HepG2 (cell line): ENCODE measurements around the gene AZU1. TPM values are rescaled to one million over a fixed set of nuclear protein-coding genes. Genes with fewer than 3 reads are reported as not detected.

Source experiments
- ATAC-seq: fragments of 200-7000 bp; cut with Tn5 transposase; 3 replicates; pipeline ENCODE4 v1.9.1; 2020; ENCODE audit warnings: mild to moderate bottlenecking, moderate library complexity
- BruUV-seq: library from RNA; stranded (reverse); fragments of 400-500 nt; replicated peaks from 2 replicates; lab custom pipeline; 2021; lab: Mats Ljungman, UMichigan
- CTCF ChIA-PET: fragments of 300-600 bp; formaldehyde crosslinking; extraction: SDS; loops from one replicate; lab custom pipeline; 2021; ENCODE audit warnings: low total read pairs, inconsistent platforms, low intra/inter-chr PET ratio; lab: Yijun Ruan, JAX
- POLR2A ChIA-PET: fragments of 350-600 bp; sonication (Branson Sonifier 250); formaldehyde crosslinking; loops from one replicate; lab custom pipeline; 2020; ENCODE audit warnings: antibody characterized with exemption, inconsistent platforms; lab: Yijun Ruan, JAX
- DNase-seq: peaks from one replicate; pipeline ENCODE4 v3.0.0-alpha.2; 2015; ENCODE audit warnings: low spot score
- FAIRE-seq: peaks from 3 replicates; lab custom pipeline; 2011; peaks lifted over from hg19 to GRCh38; lab: Jason Lieb, UNC
- H2AFZ ChIP-seq: one replicate; pipeline ENCODE4 v1.6.1; 2011; ENCODE audit warnings: low read length, inconsistent platforms
- H3K27ac ChIP-seq: fragments of 300-600 bp; 3 replicates; pipeline ENCODE4 v1.8.0; 2011; ENCODE audit warnings: mixed run types, mild to moderate bottlenecking, mixed read lengths, low read length, inconsistent platforms; ENCODE audit not compliant: insufficient read depth; ENCODE audit errors: extremely low read length
- H3K27me3 ChIP-seq, 2 experiments: fragments of 200-600 bp in 1 of 2; 2 replicates in 1 of 2; 3 replicates in 1 of 2; pipeline versions ENCODE4 v1.6.0 to v1.8.0; 2011; ENCODE audit warnings: low read length in 2 of 2, mild to moderate bottlenecking in 2 of 2, moderate library complexity in 2 of 2, inconsistent platforms in 1 of 2; ENCODE audit not compliant: insufficient read depth in 2 of 2, control insufficient read depth in 1 of 2
- H3K36me3 ChIP-seq, 2 experiments: fragments of 200-600 bp in 1 of 2; replicated peaks in 1 of 2; 2 replicates in 1 of 2; 3 replicates in 1 of 2; pipeline versions ENCODE4 v1.5.1 to v1.8.0; 2011; ENCODE audit warnings: low read length in 2 of 2, inconsistent platforms in 1 of 2; ENCODE audit not compliant: insufficient read depth in 2 of 2, control insufficient read depth in 1 of 2
- H3K4me1 ChIP-seq: 2 replicates; pipeline ENCODE4 v1.5.1; 2012; ENCODE audit warnings: low read length, inconsistent platforms; ENCODE audit not compliant: insufficient read depth
- H3K4me2 ChIP-seq: 2 replicates; pipeline ENCODE4 v1.6.0; 2011; ENCODE audit warnings: low read depth, low read length, inconsistent platforms
- H3K4me3 ChIP-seq, 3 experiments: fragments of 200-600 bp in 1 of 3; sonication (generic), shearing (Covaris generic) in 1 of 3; replicated peaks in 1 of 3; 2 replicates each; pipeline ENCODE4 v1.5.1; 2011 to 2016; ENCODE audit warnings: low read length in 3 of 3, inconsistent platforms in 2 of 3, low read depth in 2 of 3, mild to moderate bottlenecking in 2 of 3, control low read depth in 1 of 3, mixed read lengths in 1 of 3; ENCODE audit not compliant: insufficient read depth in 1 of 3
- H3K79me2 ChIP-seq: one replicate; pipeline ENCODE4 v1.6.1; 2011; ENCODE audit warnings: low read length, inconsistent platforms; ENCODE audit not compliant: insufficient read depth
- H3K9ac ChIP-seq: 2 replicates; pipeline ENCODE4 v1.6.0; 2011; ENCODE audit warnings: mild to moderate bottlenecking, low read depth, low read length, inconsistent platforms; ENCODE audit not compliant: insufficient read depth
- H3K9me3 ChIP-seq: 2 replicates; pipeline ENCODE4 v1.5.1; 2012; ENCODE audit warnings: mild to moderate bottlenecking, low read length
- H4K20me1 ChIP-seq: 2 replicates; pipeline ENCODE4 v1.6.0; 2011; ENCODE audit warnings: inconsistent platforms, mild to moderate bottlenecking, low read length, moderate library complexity; ENCODE audit not compliant: insufficient read depth
- POLR2A ChIP-seq, 2 experiments: IDR thresholded peaks; 2 replicates each; pipeline ENCODE4 v1.6.1; 2011; ENCODE audit warnings: low read depth in 2 of 2, low read length in 2 of 2, mild to moderate bottlenecking in 1 of 2, moderate library complexity in 1 of 2; ENCODE audit not compliant: insufficient read depth in 1 of 2
- POLR2AphosphoS2 ChIP-seq: IDR thresholded peaks from 2 replicates; pipeline ENCODE4 v1.6.1; 2011; ENCODE audit warnings: low read depth, low read length, improper control_type of control experiment
- RAD21 ChIP-seq: fragments of 450-650 bp; formaldehyde crosslinking; IDR thresholded peaks from 2 replicates; pipeline ENCODE4 v1.5.0; 2020; ENCODE audit warnings: mild to moderate bottlenecking
- ZNF337 ChIP-seq: sonication (generic); formaldehyde crosslinking; IDR thresholded peaks from 2 replicates; pipeline ENCODE4 v1.5.1; 2020; ENCODE audit warnings: missing genetic modification reagents, low read depth, mild to moderate bottlenecking, borderline replicate concordance
- WGBS: methylation state at CpG from one replicate; pipeline ENCODE4 v1.1.6; 2017; ENCODE audit warnings: low lambda C conversion rate; 5-methylcytosine and 5-hydroxymethylcytosine counted together
- in situ Hi-C: cut with HindIII; loops from 2 replicates; pipeline ENCODE4 v1.10.0; 2017; ENCODE audit warnings: low pct_unique_long_range_greater_than_20kb; ENCODE audit not compliant: extremely low pct_ligation_motif_present
- intact Hi-C: fragments of 100-400 bp; cut with micrococcal nuclease; formaldehyde crosslinking; loops from one replicate; pipeline ENCODE4 v1.10.0; 2022; ENCODE audit not compliant: unreplicated experiment
- polyA plus RNA-seq, 8 experiments: library from polyadenylated mRNA; depleted of rRNA in 3 of 8; stranded (reverse) in 7 of 8; unstranded in 1 of 8; fragments of >200 nt; fragmentation: Illumina TruSeq in 4 of 8; extraction: Trizol in 4 of 8; gene quantifications; 2 replicates each; pipeline versions ENCODE4 v1.2.1 to v1.2.3, GENCODE V29; 2011 to 2016; ENCODE audit warnings: low read depth in 4 of 8, missing spikeins in 1 of 8, mixed read lengths in 1 of 8; ENCODE audit not compliant: insufficient read depth in 1 of 8
- total RNA-seq, 5 experiments: library from RNA; depleted of rRNA; stranded (reverse); fragments of >200 nt; fragmentation: Illumina TruSeq; extraction: Trizol; gene quantifications; 2 replicates each; pipeline ENCODE4 v1.2.3, GENCODE V29; 2016; ENCODE audit warnings: low read depth in 1 of 5
- TF ChIP-seq, protein P1 (sequence below): sonication (generic); formaldehyde crosslinking; IDR thresholded peaks from 2 replicates; pipeline ENCODE4 v1.8.0; 2022; ENCODE audit warnings: missing genetic modification reagents, mild to moderate bottlenecking, moderate library complexity, borderline replicate concordance

AZU1 gene
- total and polyA plus RNA-seq, 2 of the 13 experiments (the other 11 are each of a cell fraction or from before 2014, with no cell fraction given), result not detected

DNA sequence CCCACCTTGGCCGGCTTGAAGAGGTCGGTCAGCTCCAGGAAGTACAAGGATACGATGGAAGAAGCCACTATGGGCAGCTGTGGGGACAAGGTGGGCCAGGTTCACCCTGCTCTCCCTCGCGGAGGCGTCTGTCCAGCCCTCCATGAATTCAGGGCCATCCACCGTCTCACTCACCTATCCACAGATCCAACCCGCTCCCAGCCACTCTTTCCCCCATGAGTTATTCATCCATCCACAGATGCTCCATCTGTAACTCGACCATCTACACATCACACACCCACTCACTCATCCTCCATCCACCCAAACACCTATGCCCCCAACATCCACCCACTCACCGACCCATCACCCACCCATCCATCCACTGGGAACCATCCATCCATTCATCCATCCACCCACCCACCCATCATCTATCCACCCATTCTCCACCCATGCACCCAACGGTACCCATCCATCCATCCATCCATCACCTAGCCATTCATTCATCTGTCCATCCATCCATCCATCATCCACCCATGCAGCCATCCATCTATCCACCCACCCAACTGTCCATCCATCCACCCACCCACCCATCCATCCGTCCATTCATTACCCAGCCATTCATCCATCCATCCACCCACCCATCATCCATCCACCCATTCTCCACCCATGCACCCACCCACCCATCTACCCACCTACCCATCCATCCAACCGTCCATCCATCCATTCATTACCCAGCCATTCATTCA, 11.7 kb upstream of the AZU1 start:
- H3K79me2 ChIP-seq, result no peaks in the 10 kb centered on the region
- no peak overlapping the region for H2AFZ ChIP-seq
- peaks cover 5 to 11% of the 10 kb centered on the region in 2 experiments; a peak in 3 of 5 replicates for H3K36me3 ChIP-seq
- no peak overlapping the region for H3K4me3 ChIP-seq
- intact Hi-C loops (no loop called here), in situ Hi-C loops (no loop called here)
- no peak overlapping the region for H3K9ac ChIP-seq
- H3K27me3 ChIP-seq, result no peaks in the 10 kb centered on the region
- ATAC-seq, result peak; percentile 10
- ChIA-PET CTCF (no interaction called here), POLR2A (no interaction called here)
- no peak overlapping the region for H3K27ac ChIP-seq
- BruUV-seq, result no TSS peak
- no peak overlapping the region for H3K4me2 ChIP-seq
- TF ChIP-seq POLR2A (IDR thresholded peaks at IDR 0.05; ENCODE audit: insufficient read depth in 1 of 2, low read depth in 2 of 2, low read length in 2 of 2), result peak in 1 of 2 experiments; percentile 67; a peak in 2 of 4 replicates
- TF ChIP-seq ZNF337 (CRISPR knock-in tag), result no peak
- no peak for FAIRE-seq
- WGBS, result 90% methylated on average over 12 of the region's 13 CpGs
- H3K4me1 ChIP-seq, result no peaks in the 10 kb centered on the region
- no peaks in the 10 kb centered on the region for H3K9me3 ChIP-seq
- peaks cover 12% of the 10 kb centered on the region; the same call in 1 of the 2 replicates for H4K20me1 ChIP-seq
- DNase-seq, result no peak

DNA sequence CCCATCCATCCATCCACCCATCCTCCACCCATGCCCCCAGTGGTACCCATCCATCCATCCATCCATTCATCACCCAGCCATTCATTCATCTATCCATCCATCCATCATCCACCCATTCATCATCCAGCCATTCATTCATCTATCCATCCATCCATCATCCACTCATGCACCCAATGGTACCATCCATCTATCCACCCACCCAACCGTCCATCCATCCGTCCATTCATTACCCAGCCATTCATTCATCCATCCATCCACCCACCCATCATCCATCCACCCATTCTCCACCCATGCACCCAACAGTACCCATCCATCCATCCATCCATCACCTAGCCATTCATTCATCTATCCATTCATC, 11.2 kb upstream of the AZU1 start:
- H3K4me2 ChIP-seq, result no peak overlapping the region
- peaks cover 7% of the 10 kb centered on the region; the same call in 1 of the 2 replicates for H4K20me1 ChIP-seq
- no peaks in the 10 kb centered on the region for H3K27me3 ChIP-seq
- BruUV-seq, result no TSS peak
- in situ Hi-C loops, result no loop called here
- H3K4me1 ChIP-seq, result no peaks in the 10 kb centered on the region
- ChIA-PET POLR2A (no interaction called here), CTCF (no interaction called here)
- no peaks in the 10 kb centered on the region for H3K9me3 ChIP-seq
- H3K36me3 ChIP-seq, result peaks cover 3 to 7% of the 10 kb centered on the region in 2 experiments; a peak in 3 of 5 replicates
- no peak for ATAC-seq
- H3K9ac ChIP-seq, result no peak overlapping the region
- no peaks in the 10 kb centered on the region for H3K79me2 ChIP-seq
- TF ChIP-seq POLR2AphosphoS2 (0 out of 2 replicates have a peak, but pooled peaks have one; percentile 46), RAD21 (0 out of 2 replicates have a peak, but pooled peaks have one; percentile 20)
- TF ChIP-seq, protein P1, sequence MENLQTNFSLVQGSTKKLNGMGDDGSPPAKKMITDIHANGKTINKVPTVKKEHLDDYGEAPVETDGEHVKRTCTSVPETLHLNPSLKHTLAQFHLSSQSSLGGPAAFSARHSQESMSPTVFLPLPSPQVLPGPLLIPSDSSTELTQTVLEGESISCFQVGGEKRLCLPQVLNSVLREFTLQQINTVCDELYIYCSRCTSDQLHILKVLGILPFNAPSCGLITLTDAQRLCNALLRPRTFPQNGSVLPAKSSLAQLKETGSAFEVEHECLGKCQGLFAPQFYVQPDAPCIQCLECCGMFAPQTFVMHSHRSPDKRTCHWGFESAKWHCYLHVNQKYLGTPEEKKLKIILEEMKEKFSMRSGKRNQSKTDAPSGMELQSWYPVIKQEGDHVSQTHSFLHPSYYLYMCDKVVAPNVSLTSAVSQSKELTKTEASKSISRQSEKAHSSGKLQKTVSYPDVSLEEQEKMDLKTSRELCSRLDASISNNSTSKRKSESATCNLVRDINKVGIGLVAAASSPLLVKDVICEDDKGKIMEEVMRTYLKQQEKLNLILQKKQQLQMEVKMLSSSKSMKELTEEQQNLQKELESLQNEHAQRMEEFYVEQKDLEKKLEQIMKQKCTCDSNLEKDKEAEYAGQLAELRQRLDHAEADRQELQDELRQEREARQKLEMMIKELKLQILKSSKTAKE (CRISPR knock-in tag), result no peak
- no peak overlapping the region for H3K27ac ChIP-seq
- FAIRE-seq, result no peak
- 94% methylated on average over 2 of the region's 2 CpGs for WGBS
- DNase-seq, result no peak
- H2AFZ ChIP-seq, result no peak overlapping the region
- intact Hi-C loops, result no loop called here
- no peak overlapping the region for H3K4me3 ChIP-seq
